ENCODE data around the gene TAGAP. TPM values are rescaled to one million over a fixed set of nuclear protein-coding genes. Genes with fewer than 3 reads are reported as not detected.

The TAGAP gene
- total and polyA plus RNA-seq, 2 of the 8 experiments (the other 6 are each of a cell fraction or from before 2014, with no cell fraction given): not detected

DNA sequence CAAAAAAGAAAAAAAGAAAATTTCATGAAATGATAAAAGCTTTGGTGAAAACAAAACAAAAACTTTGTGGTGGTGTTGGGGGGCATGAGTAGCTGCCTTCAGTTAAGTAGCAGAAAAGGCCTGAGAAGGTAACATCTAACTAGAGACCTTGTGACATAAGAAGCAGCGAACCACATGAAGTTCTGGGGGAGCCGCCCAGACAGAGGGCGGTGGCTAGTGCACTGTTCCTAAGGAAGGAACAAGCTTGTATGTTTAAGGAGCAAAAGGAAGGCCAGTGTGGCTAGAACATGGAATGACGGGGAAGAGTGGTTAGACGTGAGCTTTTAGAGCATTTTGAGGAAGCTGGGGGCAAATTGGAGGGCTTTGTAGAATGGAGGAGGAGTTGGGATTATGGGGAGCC is 37.3 kb downstream of the TAGAP start (continued):
- TF ChIP-seq CTBP2 (IDR thresholded peaks at IDR 0.05; ENCODE audit: borderline replicate concordance, insufficient read depth, insufficient read length, low read length): no peak
- no peak for TF ChIP-seq SRF (IDR thresholded peaks at IDR 0.05; ENCODE audit: low read depth, low read length)
- TF ChIP-seq USF2 (IDR thresholded peaks at IDR 0.05; ENCODE audit: low read length): no peak
